ENCODE results near the gene PPP1R2B.
"Not testable (repeated sequence)": the region's sequence is repeated elsewhere in the genome, so short reads cannot be mapped to it uniquely, and the experiment has no call there.

The PPP1R2B gene

DNA sequence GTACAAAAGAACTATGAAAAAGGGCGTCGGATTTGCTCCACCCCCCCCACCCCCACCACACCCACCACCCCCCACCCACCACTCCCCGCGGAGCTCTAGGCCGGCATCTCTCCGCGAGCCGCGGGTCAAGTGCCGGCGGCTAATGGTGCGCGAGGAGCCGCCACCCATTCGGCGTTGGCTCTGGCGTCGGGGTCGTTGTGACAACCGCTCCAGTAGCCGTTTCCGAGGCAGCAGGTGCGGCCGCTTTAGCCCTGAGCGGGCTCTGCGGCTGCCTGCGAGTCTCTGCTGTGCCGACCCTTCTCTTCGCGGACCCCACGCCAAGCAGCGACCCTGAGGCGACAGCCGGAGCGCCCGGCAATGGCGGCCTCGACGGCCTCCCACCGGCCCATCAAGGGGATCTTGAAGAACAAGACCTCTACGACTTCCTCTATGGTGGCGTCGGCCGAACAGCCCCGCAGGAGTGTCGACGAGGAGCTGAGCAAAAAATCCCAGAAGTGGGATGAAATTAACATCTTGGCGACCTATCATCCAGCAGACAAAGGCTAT is at the start of gene PPP1R2B:
Gene PPP1R2B, plus strand, starts transcription at position 90 of the 546 bp plus-strand sequence. Its CDS starts 268 bp downstream, at position 358.
- FAIRE-seq, result no peak
- DNase-seq (ENCODE audit: low spot score), result no peak

DNA sequence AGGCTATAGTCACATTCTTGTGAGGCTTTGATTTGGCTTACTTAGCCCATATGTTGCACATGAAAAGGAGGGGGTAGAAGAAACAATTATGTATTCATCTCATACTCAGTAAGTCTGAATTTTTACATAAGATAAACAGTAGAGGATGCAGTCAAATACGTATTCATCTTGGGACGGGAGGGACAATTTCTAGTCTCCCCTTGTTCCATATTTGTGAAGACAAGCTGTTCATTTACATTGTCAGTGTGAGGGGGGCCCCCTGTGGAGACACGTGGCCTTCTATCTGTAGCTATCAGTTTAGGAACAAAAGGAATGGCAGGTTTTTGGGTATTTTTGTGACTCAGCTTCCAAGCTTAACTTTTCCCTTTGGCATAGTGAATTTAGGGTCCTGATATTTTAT is 49.2 kb upstream of the PPP1R2B start:
- FAIRE-seq (no peak), DNase-seq (ENCODE audit: low spot score) (no peak)

DNA sequence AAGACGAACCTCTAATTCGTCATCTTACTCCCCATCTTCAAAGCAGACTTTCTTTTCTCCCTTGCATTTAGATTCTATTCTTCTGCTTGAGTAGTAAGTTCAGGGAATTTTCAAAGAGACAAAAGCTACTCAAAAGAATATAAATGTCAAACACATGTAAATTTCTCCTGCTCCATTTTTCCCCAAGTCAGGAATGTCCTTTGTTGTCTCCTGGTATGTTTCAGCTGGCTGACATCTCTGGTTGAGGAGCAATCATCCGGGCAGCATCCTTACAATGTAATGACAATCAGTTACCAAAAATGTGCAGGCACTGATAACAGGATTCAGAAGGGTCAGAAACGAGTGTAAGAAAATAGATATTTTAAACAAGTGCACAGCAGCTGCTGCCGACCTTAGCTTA is 47.6 kb upstream of the PPP1R2B start:
- no peak for FAIRE-seq

DNA sequence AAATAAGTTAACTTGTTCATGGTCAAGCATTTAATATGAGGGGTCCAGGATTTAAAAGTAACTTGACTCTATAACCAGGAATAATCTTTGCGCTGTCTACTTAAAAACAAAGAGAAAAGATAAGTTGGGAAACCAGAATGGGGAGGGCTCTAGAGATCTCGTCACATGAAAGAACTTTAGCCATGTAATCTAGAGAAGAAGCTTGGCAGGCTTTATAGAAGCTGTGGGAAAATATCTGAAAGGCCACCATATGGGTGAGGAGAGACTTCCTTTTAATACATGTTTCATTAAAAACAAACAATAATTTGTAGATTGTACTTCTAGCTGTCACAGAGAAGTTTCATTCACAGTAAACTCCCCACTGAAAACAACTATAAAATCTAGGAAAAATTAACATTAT is 46.7 kb upstream of the PPP1R2B start:
- DNase-seq (ENCODE audit: low spot score) (no peak), FAIRE-seq (no peak)

More for the DNA sequence above, 47.6 kb upstream of the PPP1R2B start:
- no peak for DNase-seq (ENCODE audit: low spot score)

DNA sequence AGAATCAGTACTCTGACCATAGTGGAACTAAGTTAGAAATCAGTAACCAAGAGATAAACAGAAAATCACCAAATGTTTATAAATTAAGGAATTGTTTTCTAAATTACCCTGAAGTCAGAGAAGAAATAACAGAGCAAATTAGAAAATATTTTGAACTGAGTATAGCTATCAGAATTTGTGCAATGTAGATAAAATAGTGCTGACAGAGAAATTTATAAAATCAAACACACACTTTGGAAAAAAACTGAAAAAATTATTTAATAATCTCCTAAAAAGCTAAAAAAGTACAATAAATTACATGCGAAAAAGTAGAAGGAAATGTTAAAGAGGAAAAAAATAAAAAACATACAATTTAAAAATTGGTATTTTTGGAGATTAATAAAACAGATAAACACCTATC is 37.1 kb upstream of the PPP1R2B start:
- DNase-seq (ENCODE audit: low spot score), result no peak
- no peak for FAIRE-seq

DNA sequence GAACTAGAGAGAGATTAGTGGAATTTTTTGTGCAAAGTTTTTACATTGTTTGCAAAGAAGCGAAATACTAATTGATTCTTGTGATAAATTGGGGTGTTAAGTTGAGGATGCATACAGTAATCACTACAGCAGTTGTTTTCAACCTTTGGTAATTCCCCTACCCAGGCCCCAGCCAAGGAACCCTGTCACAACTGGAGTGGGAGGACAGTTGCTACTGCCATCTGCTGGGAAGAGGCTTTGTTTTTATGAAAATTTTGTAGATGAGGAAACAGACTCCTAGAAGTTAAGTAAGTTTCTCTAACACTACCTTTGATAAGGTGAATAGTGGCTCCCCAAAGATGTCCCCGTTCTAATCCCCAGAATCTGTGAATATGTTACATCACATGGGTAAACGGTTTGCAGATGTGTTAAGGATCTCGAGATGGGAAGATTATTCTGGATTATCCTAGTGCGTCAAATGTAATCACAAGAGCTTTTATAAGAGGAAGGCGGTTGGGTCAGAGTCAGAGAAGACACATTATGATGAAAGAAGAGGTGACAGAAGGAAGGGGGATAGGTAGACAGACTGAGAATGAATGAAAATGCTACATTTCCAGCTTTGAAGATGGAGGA is 34.0 kb upstream of the PPP1R2B start:
- no peak for FAIRE-seq

DNA sequence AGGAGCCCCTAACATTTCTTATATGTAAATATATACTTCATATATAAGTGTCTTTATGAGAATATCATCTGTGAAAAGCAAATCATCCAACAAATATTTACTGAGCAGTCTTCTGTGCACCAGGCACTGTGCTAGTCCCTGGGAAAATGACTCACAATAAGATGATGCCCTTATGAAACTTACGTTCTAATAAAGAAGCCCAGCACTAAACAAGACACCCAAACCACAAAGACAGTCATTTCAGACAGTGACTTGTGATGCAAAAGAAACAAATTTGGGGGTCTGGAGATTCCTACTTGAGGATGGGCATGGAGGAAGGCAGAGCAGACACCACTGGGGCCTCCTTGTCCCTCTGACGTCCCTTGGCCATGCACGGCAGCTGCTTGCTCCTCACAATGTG is 30.6 kb upstream of the PPP1R2B start:
- DNase-seq (ENCODE audit: low spot score), result no peak
- FAIRE-seq, result no peak

More for the DNA sequence above, 34.0 kb upstream of the PPP1R2B start:
- DNase-seq (ENCODE audit: low spot score), result peak; percentile 37

DNA sequence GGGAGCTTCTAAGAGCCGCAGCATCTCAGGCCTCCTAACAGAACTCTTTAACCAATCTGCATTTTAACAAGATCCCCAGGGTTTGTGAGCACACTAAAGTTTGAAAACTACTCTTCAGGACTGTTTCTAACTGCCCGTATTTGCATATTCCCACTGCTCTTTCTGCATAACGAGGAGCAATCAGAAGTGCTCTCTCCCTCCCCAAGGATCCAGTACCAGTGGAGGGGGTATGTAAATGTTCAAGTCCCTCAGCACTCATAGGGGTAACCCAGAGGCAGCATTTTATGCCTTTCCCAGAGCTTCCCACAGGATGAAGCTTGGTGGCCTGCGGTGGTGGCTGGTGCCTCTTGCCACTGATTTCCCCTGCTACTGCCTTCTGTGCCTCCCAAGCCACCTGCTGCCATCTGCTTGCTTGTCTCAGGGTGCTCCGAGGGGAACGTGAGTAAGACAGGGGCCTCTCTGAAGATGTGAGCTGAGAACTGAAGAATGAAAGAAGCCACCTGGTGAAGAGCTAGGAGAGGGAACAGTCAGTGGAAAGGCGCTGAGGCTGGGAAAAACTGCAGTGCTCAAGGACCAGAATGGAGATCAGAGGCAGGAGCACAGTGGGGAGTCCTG is 30.0 kb upstream of the PPP1R2B start:
- FAIRE-seq (no peak), DNase-seq (ENCODE audit: low spot score) (no peak)

DNA sequence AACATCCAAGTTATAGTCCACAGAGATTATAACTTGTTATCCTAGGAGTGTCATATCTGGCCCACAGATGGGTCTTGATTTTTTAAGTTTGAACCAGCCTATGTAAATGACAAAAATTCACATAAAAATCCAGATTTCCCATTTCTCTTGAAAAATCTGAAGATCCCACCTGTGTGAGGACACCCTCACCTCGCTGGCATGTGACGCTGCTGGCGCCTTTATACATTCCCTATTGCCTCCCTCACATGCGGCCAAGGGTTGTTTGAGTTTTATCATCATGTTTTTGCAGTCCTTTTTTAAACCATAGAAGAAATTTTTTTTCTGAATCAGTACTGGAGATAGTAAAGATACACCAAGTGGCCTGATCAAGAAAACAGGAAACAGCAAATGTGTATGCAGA is 25.9 kb upstream of the PPP1R2B start:
- FAIRE-seq, result no peak
- DNase-seq (ENCODE audit: low spot score), result no peak

DNA sequence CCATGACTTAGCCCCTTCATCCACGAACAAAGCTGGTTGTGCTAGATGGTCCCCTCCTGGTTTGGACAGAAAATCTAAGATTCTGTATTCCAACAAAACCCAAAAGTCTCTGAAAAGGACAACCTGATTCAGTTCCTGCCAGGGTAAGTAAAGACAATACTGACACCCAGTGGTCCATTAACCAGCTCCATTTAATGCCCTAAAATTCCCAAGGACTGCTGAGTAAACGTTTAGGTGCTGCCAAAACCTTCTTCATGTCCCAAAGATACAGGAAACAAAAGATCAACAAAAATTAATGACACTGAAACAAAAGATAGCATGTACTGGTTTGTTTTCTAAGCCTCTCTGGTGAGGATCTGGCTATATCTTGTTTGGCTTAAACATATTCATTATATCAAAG is 25.3 kb upstream of the PPP1R2B start:
- FAIRE-seq (no peak), DNase-seq (ENCODE audit: low spot score) (peak; percentile 33)

DNA sequence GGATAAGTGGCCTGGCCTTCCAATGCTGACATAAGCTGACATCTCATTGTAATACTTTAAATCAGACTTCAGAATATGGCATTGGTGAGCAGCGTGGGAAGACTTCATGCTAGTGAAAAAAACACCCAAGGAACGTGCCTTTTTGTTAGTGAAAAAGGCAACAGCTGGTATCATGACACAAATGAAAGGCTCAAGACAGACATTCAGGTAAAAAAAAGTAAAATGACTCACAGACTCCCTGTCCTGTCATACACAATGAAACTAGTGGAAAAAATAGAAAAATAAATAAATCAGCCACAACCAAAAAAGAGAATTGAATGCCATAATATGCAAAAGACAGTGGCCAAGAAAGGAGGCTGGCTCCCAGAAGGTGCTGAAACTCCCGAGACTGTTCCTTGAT is 24.4 kb upstream of the PPP1R2B start:
- DNase-seq (ENCODE audit: low spot score) (no peak), FAIRE-seq (no peak)

DNA sequence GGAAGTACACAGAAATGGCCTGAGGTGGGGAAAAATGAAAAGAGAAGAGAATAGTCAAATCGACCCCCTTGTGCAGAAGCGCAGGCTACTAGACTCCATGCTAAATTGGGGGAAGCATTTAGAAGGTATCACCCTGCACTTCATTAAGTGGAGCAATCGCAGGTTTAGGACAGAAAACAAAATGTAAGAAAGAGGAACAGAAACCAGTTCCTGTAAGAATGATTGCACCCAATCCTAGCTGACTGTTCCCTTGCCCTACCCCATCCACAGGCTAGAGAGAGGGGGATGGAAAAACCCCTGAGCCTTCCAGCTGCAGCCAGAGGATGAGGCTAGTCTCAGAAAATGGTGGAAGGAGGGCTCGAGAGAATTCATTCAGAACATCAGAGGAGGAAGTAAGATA is 23.9 kb upstream of the PPP1R2B start:
- FAIRE-seq (no peak), DNase-seq (ENCODE audit: low spot score) (no peak)

DNA sequence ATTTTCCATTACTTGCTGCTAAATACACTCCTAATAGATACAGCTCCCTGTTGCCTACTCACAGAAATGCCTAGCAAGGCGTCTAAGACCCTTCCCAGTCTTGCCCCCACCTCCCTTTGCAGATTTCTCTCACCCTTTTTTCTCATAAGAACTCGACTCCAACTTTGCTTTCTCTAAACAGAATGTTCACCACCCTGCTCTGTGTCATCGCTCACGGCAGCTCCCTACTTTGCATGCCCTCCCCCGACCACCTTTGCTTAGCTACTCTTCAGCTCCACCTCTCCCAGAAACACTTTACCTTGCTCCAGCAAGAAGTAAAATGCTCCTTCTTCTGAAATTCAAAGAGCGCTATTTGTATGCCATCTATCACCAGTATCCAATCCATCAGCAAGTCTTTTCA is 15.2 kb upstream of the PPP1R2B start:
- DNase-seq (ENCODE audit: low spot score), result no peak
- no peak for FAIRE-seq

DNA sequence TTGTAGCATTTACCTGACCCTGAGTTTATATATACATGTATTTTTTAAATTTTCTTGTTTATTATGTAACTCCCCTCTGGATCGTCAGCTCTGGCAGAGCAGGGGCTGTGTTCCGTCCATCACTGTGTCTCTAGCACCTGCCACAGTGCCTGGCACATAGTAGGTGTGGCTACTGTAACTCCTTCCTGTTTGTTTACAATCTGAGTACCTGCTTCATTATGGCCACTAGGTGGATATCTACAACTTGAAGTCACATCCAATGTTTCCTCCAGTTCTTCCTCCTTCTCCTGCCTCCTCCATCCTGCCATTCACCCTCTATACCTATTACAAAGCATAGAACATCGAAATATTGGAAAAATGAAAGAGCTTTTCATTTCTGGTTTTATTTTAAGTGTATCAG is 14.2 kb upstream of the PPP1R2B start:
- no peak for DNase-seq (ENCODE audit: low spot score)
- no peak for FAIRE-seq

DNA sequence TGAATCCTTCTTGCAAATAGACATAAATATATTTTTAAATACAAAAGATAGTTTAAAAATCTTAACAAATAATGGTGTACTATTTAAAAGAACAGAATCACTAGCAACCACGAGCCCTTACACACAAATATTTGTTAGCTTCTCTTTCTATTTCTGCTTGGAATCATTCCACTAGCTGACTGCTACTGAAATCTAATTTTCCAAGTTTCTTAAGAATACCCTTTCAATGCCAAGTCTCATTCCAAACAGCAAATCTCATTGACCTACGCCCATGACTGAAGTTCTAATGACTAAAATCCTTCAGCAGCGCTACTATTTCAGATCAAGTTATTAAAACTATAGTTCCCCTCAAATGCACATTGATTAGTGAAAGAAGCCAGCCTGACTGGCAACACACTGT is 13.2 kb upstream of the PPP1R2B start:
- DNase-seq (ENCODE audit: low spot score) (no peak), FAIRE-seq (no peak)

DNA sequence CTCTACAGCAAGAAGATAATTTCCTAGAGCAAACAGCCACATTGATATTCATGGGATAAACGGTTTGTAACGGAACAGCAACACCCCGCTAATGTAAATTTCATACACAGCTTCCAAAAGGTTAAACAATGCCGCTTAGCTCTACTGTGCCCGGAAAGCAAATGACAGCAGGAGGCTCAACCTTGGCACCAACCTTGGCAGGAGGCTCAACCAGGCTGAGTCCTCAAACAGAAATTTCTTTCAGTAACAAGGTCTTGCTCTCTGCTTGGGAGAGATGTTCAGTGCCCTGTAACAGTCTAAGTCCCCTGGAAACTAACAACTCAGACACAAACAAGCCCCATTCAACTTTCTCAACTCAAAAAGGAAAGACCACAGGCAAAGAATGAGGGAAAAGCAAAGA is 11.1 kb upstream of the PPP1R2B start:
- DNase-seq (ENCODE audit: low spot score) (no peak), FAIRE-seq (no peak)

DNA sequence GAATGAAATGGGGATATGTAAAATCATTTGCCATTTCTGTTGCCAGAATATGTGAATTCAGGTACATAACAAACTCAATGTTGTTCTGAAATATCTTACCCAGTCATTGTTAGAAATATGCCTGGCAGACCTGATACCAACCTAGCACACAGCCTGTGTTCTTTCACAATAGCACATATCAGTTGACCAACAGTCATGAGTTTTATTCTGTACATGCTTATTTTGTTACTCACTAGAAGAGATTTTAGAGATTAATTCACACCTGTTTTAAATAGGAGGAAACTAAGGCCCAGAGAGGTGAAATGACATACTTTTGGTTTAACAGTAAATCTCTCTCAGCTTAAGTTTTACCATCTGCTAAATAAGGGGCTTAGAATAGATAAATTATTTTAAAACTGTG is 8.4 kb upstream of the PPP1R2B start:
- DNase-seq (ENCODE audit: low spot score) (no peak), FAIRE-seq (no peak)

DNA sequence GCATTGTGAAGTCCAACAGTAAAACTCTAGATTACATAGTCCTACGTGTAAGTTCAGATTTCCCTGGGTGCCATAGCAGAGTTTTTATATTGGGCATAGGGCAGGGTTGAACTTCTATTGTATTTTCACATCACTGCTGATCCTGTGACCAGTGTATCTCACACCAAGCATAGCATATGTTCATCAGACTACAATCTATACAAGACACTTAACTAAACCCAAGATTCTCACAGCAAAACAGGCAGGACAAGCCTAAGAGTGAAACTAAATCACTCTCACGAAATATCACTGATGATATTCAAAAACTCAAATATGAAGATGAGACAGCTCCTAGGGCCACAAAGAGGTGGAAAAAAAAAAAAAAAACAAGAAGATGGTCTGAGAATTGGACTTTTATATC is 3.2 kb upstream of the PPP1R2B start:
- FAIRE-seq (no peak), DNase-seq (ENCODE audit: low spot score) (no peak)

DNA sequence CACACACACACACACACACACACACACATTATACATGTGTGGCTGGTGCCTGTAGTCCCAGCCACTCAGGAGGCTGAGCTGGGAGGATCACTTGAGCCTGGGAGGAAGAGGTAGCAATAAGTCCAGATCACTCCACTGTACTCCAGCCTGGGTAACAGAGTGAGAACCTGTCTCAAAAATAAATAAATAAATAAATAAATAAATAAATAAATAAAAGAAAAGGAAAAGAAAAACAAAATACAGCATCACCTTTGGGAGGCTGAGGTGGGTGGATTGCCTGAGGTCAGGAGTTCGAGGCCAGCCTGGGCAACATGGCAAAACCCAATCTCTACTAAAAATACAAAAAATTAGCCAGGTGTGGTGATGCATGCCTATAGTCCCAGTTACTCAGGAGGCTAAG is 1.6 kb upstream of the PPP1R2B start:
- not testable (repeated sequence) for FAIRE-seq; DNase-seq (ENCODE audit: low spot score)

DNA sequence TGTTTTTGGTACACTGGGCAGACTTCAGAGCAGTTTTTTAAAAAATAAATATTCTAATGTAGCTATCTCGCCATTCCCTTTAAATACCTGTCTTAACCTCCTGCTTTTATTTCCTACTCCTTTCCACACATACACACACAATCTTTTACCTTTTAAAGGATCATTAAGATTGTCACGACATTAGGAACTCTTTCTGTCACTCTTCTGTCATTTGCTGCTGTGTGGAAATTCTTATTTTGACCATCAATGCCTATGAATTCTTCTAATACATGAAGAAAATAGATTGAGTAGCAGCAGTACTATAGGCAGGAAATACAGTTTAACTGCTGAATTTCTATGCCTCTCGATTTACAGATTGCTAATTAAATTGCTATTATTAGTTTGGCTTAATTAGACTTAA is 1.8 kb downstream of the PPP1R2B start:
- DNase-seq (ENCODE audit: low spot score) (no peak), FAIRE-seq (no peak)

DNA sequence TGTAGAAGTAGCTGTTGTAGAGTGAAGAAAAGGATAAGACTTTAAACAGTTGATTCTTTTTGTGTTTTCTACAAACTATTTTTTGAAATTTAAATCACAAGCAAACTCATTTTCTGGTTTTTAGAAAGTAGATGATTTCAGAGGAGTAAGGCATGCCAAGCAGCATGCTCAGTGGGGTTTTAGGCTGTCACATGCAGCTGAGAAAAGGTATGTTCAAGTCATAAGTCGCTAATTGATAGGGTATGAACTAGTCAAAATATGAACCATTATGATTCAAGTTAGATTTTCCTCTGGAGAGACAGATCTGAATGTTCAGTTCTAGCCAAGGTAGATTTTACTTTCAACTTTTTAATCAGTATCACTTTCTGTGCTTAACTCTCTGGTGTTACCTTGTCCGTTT is 3.0 kb downstream of the PPP1R2B start:
- DNase-seq (ENCODE audit: low spot score); FAIRE-seq: not testable (repeated sequence)

DNA sequence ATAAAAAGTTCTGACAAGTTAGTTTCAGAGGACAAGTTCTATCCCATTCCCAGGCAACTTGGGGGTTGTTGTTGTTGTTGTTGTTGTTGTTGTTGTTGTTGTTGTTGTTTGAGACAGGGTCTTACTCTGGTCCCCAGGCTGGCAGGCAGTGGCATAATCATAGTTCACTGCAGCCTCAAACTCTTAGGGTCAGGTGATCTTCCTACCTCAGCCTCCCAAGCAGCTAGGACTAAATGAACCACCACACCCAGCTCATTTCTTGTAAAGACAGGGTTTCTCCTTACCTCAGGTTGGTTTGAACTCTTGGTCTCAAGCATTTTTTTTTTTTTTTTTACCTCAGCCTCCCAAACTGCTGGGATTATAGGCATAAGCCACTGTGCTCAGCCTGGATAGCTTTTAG is 15.3 kb downstream of the PPP1R2B start:
- FAIRE-seq, result no peak

DNA sequence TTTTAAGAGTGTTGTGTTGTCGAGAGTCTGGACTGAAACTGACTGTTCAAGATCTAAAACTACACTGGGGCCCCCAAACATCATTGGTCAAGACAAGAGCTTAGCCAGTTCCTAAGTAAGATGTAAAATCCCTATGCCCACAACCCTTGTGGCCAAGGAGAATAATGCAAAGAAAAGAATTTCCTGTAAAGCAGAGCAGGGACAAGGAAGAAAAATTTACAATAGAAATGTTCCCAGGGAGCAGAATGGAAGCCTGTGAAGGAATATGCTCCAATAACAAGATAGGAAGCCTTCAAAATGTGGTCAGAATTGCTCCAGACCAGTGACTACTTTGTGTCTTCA is 20.4 kb downstream of the PPP1R2B start:
- DNase-seq (ENCODE audit: low spot score) (no peak), FAIRE-seq (no peak)

More for the DNA sequence above, 15.3 kb downstream of the PPP1R2B start:
- DNase-seq (ENCODE audit: low spot score), result no peak
